HepG2 (cell line): ENCODE data around the gene COL8A2. TPM values are rescaled to one million over a fixed set of nuclear protein-coding genes. Genes with fewer than 3 reads are reported as not detected.
A peak's percentile ranks its signal among the peaks of the same experiment; 100 is the strongest.

Experiments used
- CHCHD3 ChIP-seq: sonication (generic); formaldehyde crosslinking; IDR thresholded peaks from 2 replicates; pipeline ENCODE4 v1.8.0; 2022; ENCODE audit warnings: mild to moderate bottlenecking, missing genetic modification reagents, moderate library complexity
- ERF ChIP-seq: IDR thresholded peaks from 2 replicates; pipeline ENCODE4 v1.6.1; 2018; ENCODE audit warnings: missing biosample characterization, missing genetic modification reagents
- FOXK1 ChIP-seq: sonication (generic); formaldehyde crosslinking; IDR thresholded peaks from 2 replicates; pipeline ENCODE4 v1.4.0; 2020; ENCODE audit warnings: low read depth, missing genetic modification reagents, borderline replicate concordance
- IRX3 ChIP-seq: sonication (generic); formaldehyde crosslinking; IDR thresholded peaks from 2 replicates; pipeline ENCODE4 v1.8.1; 2023; ENCODE audit warnings: mild to moderate bottlenecking, low read depth, missing genetic modification reagents, borderline replicate concordance
- MTA3 ChIP-seq: sonication (generic); formaldehyde crosslinking; IDR thresholded peaks from 2 replicates; pipeline ENCODE4 v1.4.0; 2020; ENCODE audit warnings: missing genetic modification reagents
- NAIF1 ChIP-seq: sonication (generic); formaldehyde crosslinking; IDR thresholded peaks from 2 replicates; pipeline ENCODE4 v1.5.0; 2020; ENCODE audit warnings: mild to moderate bottlenecking, missing genetic modification reagents, borderline replicate concordance
- PITX1 ChIP-seq: sonication (generic); formaldehyde crosslinking; IDR thresholded peaks from 2 replicates; pipeline ENCODE4 v1.5.1; 2020; ENCODE audit warnings: mild to moderate bottlenecking, missing genetic modification reagents
- SMAD9 ChIP-seq: sonication (generic); formaldehyde crosslinking; IDR thresholded peaks from 2 replicates; pipeline ENCODE4 v1.5.1; 2020; ENCODE audit warnings: mild to moderate bottlenecking, missing genetic modification reagents
- ZFAT ChIP-seq: sonication (generic); formaldehyde crosslinking; conservative IDR thresholded peaks from 2 replicates; pipeline ENCODE4 v1.8.1; 2023; ENCODE audit warnings: missing genetic modification reagents, inconsistent platforms
- ZNF24 ChIP-seq: fragments of 450-650 bp; IDR thresholded peaks from 2 replicates; pipeline ENCODE4 v1.6.1; 2017; ENCODE audit warnings: antibody characterized with exemption, mild to moderate bottlenecking
- ZNF550 ChIP-seq: sonication (generic); formaldehyde crosslinking; IDR thresholded peaks from 2 replicates; pipeline ENCODE4 v1.4.0; 2020; ENCODE audit warnings: mild to moderate bottlenecking, missing genetic modification reagents, borderline replicate concordance
- ZNF564 ChIP-seq: sonication (generic); formaldehyde crosslinking; IDR thresholded peaks from 2 replicates; pipeline ENCODE4 v1.8.1; 2023; ENCODE audit warnings: mild to moderate bottlenecking, missing genetic modification reagents
- ZNF792 ChIP-seq: IDR thresholded peaks from 2 replicates; pipeline ENCODE4 v1.6.1; 2016
- ZZZ3 ChIP-seq: sonication (generic); formaldehyde crosslinking; IDR thresholded peaks from 2 replicates; pipeline ENCODE4 v1.4.0; 2020; ENCODE audit warnings: missing genetic modification reagents, mild to moderate bottlenecking, borderline replicate concordance
- polyA plus RNA-seq, 8 experiments: library from polyadenylated mRNA; depleted of rRNA in 3 of 8; stranded (reverse) in 7 of 8; unstranded in 1 of 8; fragments of >200 nt; fragmentation: Illumina TruSeq in 4 of 8; extraction: Trizol in 4 of 8; gene quantifications; 2 replicates each; pipeline versions ENCODE4 v1.2.1 to v1.2.3, GENCODE V29; 2011 to 2016; ENCODE audit warnings: low read depth in 4 of 8, missing spikeins in 1 of 8, mixed read lengths in 1 of 8; ENCODE audit not compliant: insufficient read depth in 1 of 8
- total RNA-seq, 5 experiments: library from RNA; depleted of rRNA; stranded (reverse); fragments of >200 nt; fragmentation: Illumina TruSeq; extraction: Trizol; gene quantifications; 2 replicates each; pipeline ENCODE4 v1.2.3, GENCODE V29; 2016; ENCODE audit warnings: low read depth in 1 of 5
- TF ChIP-seq, protein P1 (sequence below): sonication (generic); formaldehyde crosslinking; IDR thresholded peaks from 2 replicates; pipeline ENCODE4 v1.5.0; 2020; ENCODE audit warnings: mild to moderate bottlenecking, missing genetic modification reagents, borderline replicate concordance
- TF ChIP-seq, protein P2 (sequence below): sonication (generic); formaldehyde crosslinking; conservative IDR thresholded peaks from 2 replicates; pipeline ENCODE4 v1.4.0; 2020; ENCODE audit warnings: missing genetic modification reagents
- TF ChIP-seq, protein P3 (sequence below): sonication (generic); formaldehyde crosslinking; IDR thresholded peaks from 2 replicates; pipeline ENCODE4 v1.5.0; 2020; ENCODE audit warnings: missing genetic modification reagents, mild to moderate bottlenecking, borderline replicate concordance
- TF ChIP-seq, protein P4 (sequence below), 2 experiments: sonication (generic) in 1 of 2; formaldehyde crosslinking in 1 of 2; IDR thresholded peaks; 2 replicates each; pipeline versions ENCODE4 v1.5.1 to v1.6.1; 2011 to 2020; ENCODE audit warnings: borderline replicate concordance in 1 of 2, low read depth in 1 of 2, low read length in 1 of 2, mild to moderate bottlenecking in 1 of 2, missing genetic modification reagents in 1 of 2, moderate library complexity in 1 of 2

Gene COL8A2
- total and polyA plus RNA-seq, 2 of the 13 experiments (the other 11 are each of a cell fraction or from before 2014, with no cell fraction given): 0.13 to 0.24 TPM

DNA sequence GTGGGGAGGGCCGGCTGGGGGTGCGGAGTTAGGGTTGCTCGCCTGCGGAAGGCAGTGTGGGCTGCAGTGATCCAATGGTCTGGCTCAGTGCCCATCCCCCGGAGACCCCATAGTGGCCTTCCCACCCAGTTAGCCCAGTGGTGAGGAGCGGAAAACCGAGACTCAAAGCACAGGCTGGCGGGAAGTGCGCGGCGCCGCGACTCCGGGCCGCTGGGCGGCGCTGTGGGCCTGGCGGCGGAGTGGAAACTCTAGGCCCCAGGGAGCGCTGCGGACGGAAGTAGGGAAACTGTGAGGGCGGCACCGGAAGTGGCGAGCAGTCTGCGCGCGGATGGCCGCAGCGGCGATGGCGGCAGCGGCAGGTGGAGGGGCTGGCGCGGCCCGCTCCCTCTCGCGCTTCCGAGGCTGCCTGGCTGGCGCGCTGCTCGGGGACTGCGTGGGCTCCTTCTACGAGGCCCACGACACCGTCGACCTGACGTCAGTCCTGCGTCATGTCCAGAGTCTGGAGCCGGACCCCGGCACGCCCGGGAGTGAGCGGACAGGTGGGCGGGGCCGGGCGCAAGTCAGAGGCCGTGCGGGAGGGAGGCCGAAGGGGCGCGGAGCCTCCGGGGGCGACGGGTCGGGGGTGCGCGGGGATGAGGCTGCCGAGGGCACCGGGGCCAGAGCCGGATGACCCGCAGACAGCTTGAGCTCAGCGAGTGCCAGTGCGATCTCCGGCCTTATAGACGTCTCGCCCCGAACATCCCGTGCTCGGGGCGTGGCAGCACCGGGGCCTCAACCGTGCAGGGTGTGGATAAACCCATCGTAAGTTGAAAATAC, 36.2 kb downstream of the COL8A2 start, which contains the start of gene ADPRS (continued):
- TF ChIP-seq, protein P1, sequence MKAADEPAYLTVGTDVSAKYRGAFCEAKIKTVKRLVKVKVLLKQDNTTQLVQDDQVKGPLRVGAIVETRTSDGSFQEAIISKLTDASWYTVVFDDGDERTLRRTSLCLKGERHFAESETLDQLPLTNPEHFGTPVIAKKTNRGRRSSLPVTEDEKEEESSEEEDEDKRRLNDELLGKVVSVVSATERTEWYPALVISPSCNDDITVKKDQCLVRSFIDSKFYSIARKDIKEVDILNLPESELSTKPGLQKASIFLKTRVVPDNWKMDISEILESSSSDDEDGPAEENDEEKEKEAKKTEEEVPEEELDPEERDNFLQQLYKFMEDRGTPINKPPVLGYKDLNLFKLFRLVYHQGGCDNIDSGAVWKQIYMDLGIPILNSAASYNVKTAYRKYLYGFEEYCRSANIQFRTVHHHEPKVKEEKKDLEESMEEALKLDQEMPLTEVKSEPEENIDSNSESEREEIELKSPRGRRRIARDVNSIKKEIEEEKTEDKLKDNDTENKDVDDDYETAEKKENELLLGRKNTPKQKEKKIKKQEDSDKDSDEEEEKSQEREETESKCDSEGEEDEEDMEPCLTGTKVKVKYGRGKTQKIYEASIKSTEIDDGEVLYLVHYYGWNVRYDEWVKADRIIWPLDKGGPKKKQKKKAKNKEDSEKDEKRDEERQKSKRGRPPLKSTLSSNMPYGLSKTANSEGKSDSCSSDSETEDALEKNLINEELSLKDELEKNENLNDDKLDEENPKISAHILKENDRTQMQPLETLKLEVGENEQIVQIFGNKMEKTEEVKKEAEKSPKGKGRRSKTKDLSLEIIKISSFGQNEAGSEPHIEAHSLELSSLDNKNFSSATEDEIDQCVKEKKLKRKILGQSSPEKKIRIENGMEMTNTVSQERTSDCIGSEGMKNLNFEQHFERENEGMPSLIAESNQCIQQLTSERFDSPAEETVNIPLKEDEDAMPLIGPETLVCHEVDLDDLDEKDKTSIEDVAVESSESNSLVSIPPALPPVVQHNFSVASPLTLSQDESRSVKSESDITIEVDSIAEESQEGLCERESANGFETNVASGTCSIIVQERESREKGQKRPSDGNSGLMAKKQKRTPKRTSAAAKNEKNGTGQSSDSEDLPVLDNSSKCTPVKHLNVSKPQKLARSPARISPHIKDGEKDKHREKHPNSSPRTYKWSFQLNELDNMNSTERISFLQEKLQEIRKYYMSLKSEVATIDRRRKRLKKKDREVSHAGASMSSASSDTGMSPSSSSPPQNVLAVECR (CRISPR knock-in tag): peak; percentile 100
- TF ChIP-seq MTA3 (CRISPR knock-in tag) (no peak), IRX3 (CRISPR knock-in tag) (no peak), SMAD9 (CRISPR knock-in tag) (0 out of 2 replicates have a peak, but pooled peaks have one; percentile 35), ZFAT (no peak; the same call in 1 of the 2 replicates), NAIF1 (peak; percentile 75; the same call in 1 of the 2 replicates), ZNF24 (no peak), ERF (CRISPR knock-in tag) (peak; percentile 93), ZNF792 (CRISPR knock-in tag) (peak; percentile 96), ZZZ3 (CRISPR knock-in tag) (peak; percentile 85; the same call in 1 of the 2 replicates), ZNF564 (peak; percentile 92), CHCHD3 (no peak; the same call in 1 of the 2 replicates), ZNF550 (CRISPR knock-in tag) (peak; percentile 96; the same call in 1 of the 2 replicates), PITX1 (peak; percentile 41; the same call in 1 of the 2 replicates), FOXK1 (CRISPR knock-in tag) (peak; percentile 81)
- TF ChIP-seq, protein P2, sequence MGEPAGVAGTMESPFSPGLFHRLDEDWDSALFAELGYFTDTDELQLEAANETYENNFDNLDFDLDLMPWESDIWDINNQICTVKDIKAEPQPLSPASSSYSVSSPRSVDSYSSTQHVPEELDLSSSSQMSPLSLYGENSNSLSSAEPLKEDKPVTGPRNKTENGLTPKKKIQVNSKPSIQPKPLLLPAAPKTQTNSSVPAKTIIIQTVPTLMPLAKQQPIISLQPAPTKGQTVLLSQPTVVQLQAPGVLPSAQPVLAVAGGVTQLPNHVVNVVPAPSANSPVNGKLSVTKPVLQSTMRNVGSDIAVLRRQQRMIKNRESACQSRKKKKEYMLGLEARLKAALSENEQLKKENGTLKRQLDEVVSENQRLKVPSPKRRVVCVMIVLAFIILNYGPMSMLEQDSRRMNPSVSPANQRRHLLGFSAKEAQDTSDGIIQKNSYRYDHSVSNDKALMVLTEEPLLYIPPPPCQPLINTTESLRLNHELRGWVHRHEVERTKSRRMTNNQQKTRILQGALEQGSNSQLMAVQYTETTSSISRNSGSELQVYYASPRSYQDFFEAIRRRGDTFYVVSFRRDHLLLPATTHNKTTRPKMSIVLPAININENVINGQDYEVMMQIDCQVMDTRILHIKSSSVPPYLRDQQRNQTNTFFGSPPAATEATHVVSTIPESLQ (CRISPR knock-in tag): no peak
- TF ChIP-seq, protein P3, sequence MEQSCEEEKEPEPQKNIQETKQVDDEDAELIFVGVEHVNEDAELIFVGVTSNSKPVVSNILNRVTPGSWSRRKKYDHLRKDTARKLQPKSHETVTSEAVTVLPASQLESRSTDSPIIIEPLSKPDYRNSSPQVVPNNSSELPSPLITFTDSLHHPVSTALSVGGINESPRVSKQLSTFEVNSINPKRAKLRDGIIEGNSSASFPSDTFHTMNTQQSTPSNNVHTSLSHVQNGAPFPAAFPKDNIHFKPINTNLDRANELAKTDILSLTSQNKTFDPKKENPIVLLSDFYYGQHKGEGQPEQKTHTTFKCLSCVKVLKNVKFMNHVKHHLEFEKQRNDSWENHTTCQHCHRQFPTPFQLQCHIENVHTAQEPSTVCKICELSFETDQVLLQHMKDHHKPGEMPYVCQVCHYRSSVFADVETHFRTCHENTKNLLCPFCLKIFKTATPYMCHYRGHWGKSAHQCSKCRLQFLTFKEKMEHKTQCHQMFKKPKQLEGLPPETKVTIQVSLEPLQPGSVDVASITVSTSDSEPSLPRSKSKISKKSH (CRISPR knock-in tag): no peak
- TF ChIP-seq, protein P4, sequence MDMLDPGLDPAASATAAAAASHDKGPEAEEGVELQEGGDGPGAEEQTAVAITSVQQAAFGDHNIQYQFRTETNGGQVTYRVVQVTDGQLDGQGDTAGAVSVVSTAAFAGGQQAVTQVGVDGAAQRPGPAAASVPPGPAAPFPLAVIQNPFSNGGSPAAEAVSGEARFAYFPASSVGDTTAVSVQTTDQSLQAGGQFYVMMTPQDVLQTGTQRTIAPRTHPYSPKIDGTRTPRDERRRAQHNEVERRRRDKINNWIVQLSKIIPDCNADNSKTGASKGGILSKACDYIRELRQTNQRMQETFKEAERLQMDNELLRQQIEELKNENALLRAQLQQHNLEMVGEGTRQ (IDR thresholded peaks at IDR 0.05; ENCODE audit: low read depth, low read length): no peak
- TF ChIP-seq, protein P4 (CRISPR knock-in tag; IDR thresholded peaks at IDR 0.05; ENCODE audit: borderline replicate concordance): no peak; the same call in 1 of the 2 replicates
